Bronchial epithelial cell (primary cell): Measurements from ENCODE around the gene CC2D1A. TPM values are rescaled to one million over a fixed set of nuclear protein-coding genes. Genes with fewer than 3 reads are reported as not detected.

Experiments used
- DNase-seq: peaks from one replicate; pipeline ENCODE4 v3.0.0-alpha.2; 2010; ENCODE audit warnings: low read depth
- FAIRE-seq: peaks from 2 replicates; lab custom pipeline; 2011; peaks lifted over from hg19 to GRCh38; lab: Jason Lieb, UNC
- H3K27me3 ChIP-seq: 2 replicates; pipeline ENCODE4 v1.5.1; 2011; ENCODE audit warnings: low read length; ENCODE audit not compliant: control insufficient read depth, insufficient read depth
- H3K36me3 ChIP-seq: 2 replicates; pipeline ENCODE4 v1.5.1; 2011; ENCODE audit warnings: low read length; ENCODE audit not compliant: control insufficient read depth, insufficient read depth
- H3K4me3 ChIP-seq: 2 replicates; pipeline ENCODE4 v1.5.1; 2011; ENCODE audit warnings: mild to moderate bottlenecking, low read depth, low read length, control low read depth
- total RNA-seq: library from RNA; depleted of rRNA; stranded (reverse); fragments of >200 nt; gene quantifications from 2 replicates; pipeline ENCODE4 v1.2.1, GENCODE V29; 2014
- TF ChIP-seq, protein P1 (sequence below): IDR thresholded peaks from 2 replicates; pipeline ENCODE4 v1.5.1; 2011; ENCODE audit warnings: mild to moderate bottlenecking, moderate library complexity, low read length, control low read depth, inconsistent platforms; ENCODE audit not compliant: insufficient read depth, severe bottlenecking

The CC2D1A gene
- 6.8 and 11.3 TPM in 2 replicates for total RNA-seq

DNA sequence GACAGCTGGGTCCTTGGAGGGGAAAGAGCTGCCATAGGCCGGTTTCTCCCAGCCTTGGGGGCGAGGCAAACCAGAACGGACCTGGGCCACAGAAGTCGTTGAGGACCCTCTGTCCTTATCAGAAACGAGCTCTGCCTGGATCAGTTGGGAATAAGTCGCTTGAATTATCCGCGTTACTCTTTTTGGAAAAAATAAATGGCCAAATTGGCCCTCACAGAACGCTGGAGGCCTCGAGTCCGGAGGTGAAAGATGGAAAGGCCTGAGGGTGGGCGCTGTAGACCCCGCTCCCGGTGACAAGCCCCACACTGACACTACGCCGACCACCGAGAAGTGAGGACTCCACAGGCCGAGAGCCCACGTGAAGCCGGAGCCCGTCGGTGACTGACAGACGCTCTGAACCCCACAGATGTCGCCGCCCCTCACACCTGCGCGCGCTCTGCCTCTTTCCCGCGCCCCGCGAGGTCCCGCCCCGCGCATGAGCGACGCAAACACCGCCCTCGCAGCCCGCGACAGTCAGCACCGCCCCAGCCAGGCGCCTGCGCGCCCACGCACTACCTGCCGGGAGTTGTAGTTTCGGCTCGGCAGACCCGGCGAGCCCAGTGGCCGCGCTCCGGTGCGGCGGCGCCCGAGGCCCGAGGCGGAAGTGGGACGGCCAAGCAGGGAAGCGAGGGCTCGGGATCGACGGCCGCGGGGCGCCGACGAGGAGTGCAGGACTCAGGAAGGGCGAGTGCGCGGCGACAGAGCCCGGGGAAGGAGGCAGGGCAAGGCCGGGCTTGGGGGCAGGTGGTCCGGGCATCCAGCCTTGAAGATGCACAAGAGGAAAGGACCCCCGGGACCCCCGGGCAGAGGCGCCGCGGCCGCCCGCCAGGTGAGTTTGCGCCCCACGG, at the start of gene CC2D1A, which contains the start of gene BRME1:
Gene CC2D1A, plus strand, starts transcription at position 568 of the 887 bp plus-strand sequence. Its CDS starts 241 bp downstream, at position 809.
Gene BRME1, minus strand, starts transcription at position 484 of the 887 bp plus-strand sequence. CDS start 1,225 bp downstream, outside the sequence.
- H3K4me3 ChIP-seq, result peak within 1 kb of the TSS; percentile 76
- FAIRE-seq, result no peak
- TF ChIP-seq, protein P1, sequence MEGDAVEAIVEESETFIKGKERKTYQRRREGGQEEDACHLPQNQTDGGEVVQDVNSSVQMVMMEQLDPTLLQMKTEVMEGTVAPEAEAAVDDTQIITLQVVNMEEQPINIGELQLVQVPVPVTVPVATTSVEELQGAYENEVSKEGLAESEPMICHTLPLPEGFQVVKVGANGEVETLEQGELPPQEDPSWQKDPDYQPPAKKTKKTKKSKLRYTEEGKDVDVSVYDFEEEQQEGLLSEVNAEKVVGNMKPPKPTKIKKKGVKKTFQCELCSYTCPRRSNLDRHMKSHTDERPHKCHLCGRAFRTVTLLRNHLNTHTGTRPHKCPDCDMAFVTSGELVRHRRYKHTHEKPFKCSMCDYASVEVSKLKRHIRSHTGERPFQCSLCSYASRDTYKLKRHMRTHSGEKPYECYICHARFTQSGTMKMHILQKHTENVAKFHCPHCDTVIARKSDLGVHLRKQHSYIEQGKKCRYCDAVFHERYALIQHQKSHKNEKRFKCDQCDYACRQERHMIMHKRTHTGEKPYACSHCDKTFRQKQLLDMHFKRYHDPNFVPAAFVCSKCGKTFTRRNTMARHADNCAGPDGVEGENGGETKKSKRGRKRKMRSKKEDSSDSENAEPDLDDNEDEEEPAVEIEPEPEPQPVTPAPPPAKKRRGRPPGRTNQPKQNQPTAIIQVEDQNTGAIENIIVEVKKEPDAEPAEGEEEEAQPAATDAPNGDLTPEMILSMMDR, result no peak

DNA sequence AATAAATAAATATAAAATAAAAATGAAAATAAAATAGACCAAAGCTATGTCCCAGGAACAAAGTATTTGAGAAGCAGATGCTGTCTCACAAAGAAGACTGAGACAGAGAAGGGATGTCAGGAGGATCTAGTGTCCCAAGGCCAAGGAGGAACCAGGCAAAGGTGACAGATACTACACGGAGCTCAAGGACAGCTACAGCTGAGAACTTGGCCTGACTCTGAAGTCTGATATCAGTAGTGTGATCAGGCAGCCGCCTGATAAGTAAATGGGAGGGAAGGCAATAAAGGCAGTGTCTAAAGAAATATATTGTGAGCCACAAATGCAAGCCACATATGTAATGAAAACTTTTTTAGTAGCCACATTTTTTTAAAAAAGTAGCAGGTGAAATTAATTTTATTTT, 49.5 kb upstream of the CC2D1A start:
- TF ChIP-seq, protein P1, result no peak
- Histone ChIP-seq H3K4me3 (no peak overlapping the region), H3K36me3 (no peaks in the 10 kb centered on the region), H3K27me3 (no peaks in the 10 kb centered on the region)
- no peak for DNase-seq
- FAIRE-seq, result no peak

More for the DNA sequence above, at the start of gene CC2D1A, which contains the start of gene BRME1:
- DNase-seq, result peak; percentile 77
- peaks cover 2% of the 10 kb centered on the region for H3K36me3 ChIP-seq
- no peaks in the 10 kb centered on the region for H3K27me3 ChIP-seq

DNA sequence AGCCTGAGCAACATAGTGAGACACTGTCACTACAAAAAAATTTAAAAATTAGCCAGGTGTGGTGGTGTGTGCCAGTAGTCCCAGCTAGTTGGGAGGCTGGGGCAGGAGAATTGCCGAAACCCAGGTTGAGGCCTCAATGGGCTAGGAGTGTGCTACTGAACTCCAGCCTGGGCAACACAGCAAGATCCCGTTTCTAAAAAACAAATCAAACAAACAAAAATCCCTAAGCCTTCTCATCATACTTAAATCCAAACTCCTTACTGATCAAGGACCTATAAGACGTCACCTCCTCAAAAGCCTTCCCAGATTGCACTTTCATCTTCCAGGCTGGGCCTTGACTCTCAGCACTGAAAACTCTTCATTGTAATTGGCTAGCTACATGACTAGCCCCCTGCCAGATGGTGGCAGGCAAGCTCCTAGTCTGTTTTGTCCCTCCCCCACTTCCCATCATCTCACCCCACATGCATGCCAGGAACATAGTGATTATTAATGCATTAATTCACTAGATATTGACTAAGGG, 46.6 kb upstream of the CC2D1A start:
- H3K27me3 ChIP-seq, result no peaks in the 10 kb centered on the region
- no peak for FAIRE-seq
- no peaks in the 10 kb centered on the region for H3K36me3 ChIP-seq
- no peak overlapping the region for H3K4me3 ChIP-seq
- DNase-seq, result no peak
- TF ChIP-seq, protein P1, result no peak

DNA sequence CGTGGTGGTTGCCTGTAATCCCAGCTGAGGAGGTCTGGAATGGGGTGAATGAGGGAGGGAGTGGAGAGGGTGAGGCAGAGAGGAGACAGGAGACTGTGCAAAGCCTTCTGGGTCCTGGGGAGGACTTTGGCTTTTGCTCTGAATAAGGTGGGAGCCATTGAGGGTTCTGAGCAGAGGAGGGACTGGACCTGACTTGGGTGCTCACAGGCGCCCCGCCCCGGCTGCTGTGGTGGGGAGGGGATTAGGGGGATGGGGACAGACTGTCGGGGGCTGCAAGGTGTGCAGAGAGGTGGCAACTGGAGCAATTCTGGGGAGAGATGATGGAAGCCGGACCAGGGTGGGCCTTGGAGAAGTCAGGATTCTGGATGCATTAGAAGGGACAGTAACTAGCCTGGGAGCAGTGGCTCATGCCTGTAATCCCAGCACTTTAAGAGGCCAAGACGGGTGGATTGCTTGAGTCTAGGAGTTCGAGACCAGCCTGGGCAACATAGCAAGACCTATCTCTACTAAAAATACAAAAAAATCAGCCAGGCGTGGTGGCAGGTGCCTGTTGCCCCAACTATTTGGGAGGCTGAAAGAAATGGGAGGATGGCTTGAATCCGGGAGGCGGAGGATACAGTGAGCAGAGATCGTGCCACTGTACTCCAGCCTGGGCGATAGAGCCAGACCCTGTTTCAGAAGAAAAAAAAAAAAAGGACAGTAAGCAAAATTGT, 45.2 kb upstream of the CC2D1A start:
- H3K4me3 ChIP-seq, result no peak overlapping the region
- TF ChIP-seq, protein P1, result no peak
- no peak for DNase-seq
- no peaks in the 10 kb centered on the region for H3K27me3 ChIP-seq
- FAIRE-seq, result no peak
- no peaks in the 10 kb centered on the region for H3K36me3 ChIP-seq

DNA sequence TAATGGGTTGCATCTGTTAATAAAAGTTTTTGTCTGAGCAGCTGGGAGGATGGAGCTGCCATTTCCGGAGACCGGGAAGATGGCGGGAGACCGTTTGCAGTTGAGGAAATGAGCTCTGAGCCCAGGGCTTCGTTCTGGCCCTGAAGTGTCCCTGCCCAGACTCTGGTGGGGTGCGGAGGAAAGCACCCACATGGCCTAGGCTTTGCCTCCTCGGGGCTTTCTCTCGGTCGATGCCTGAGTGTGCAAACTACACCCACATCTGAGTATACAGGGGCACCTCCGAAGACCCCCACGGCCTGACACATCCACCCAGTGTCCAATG, 44.6 kb upstream of the CC2D1A start:
- FAIRE-seq (no peak), DNase-seq (no peak)
- Histone ChIP-seq H3K27me3 (peaks cover 5% of the 10 kb centered on the region), H3K4me3 (no peak overlapping the region), H3K36me3 (no peaks in the 10 kb centered on the region)
- TF ChIP-seq, protein P1, result no peak
